Placental epithelial cell (primary cell): Measurements from ENCODE around the gene TRIM56. TPM values are rescaled to one million over a fixed set of nuclear protein-coding genes. Genes with fewer than 3 reads are reported as not detected.

Source experiments
- total RNA-seq: library from RNA; depleted of rRNA; stranded (reverse); fragments of >200 nt; gene quantifications from 2 replicates; pipeline ENCODE4 v1.2.3, GENCODE V29; 2012

TRIM56 gene, protein sequence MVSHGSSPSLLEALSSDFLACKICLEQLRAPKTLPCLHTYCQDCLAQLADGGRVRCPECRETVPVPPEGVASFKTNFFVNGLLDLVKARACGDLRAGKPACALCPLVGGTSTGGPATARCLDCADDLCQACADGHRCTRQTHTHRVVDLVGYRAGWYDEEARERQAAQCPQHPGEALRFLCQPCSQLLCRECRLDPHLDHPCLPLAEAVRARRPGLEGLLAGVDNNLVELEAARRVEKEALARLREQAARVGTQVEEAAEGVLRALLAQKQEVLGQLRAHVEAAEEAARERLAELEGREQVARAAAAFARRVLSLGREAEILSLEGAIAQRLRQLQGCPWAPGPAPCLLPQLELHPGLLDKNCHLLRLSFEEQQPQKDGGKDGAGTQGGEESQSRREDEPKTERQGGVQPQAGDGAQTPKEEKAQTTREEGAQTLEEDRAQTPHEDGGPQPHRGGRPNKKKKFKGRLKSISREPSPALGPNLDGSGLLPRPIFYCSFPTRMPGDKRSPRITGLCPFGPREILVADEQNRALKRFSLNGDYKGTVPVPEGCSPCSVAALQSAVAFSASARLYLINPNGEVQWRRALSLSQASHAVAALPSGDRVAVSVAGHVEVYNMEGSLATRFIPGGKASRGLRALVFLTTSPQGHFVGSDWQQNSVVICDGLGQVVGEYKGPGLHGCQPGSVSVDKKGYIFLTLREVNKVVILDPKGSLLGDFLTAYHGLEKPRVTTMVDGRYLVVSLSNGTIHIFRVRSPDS
- 19.6 and 28.6 TPM in 2 replicates for total RNA-seq

DNA sequence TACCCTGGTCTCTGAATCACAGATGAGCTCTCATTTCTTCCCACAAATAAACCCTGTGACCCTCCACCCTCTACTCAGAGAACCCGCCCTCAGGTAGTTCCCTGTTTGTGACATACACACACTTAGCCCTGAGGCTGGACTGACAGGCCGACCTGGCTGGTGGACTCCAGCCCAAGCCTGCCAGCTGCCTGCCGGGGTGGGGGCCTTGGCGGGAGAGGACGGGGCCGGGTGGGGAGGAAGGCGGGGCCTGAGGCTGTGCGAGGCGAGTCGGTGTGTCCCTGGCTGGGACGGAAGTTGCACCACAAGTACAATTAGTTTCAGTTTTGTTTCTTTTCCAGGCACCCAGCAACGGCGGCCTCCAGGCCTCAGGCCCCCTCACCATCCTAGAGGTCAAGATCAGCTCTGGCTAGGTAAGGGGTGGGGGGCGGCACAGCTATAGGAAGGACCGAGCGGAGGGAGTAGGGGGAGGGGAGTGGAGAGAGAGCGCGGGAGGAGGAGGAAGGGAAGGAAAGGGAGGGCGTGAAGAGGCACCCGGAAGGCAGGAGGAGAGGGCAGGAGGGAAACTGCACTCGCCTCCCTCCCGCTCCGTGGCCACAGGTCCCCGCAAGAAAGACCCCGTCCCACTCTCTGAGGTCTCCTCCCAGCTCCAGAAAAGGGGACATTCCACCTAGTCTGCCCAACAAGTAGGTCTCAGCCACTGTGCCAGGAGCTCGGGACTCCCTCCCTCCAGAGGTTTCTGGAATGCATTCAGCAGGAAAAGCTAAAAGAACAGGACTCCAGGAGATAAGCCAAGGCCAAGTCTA is at the start of gene TRIM56:
TRIM56 (plus strand) TSS at position 320 of the 803 bp plus-strand sequence. CDS start 1,832 bp downstream, outside the sequence.

GRCh38 chr7:101126651-101127459 is 41.6 kb downstream of the TRIM56 start, which contains the start of gene SERPINE1:
Gene SERPINE1, plus strand, starts transcription at chr7:101127104. Its CDS starts 1,290 bp downstream, at chr7:101128394.

Other genes with a start within 250 kb of the TRIM56 start
- 26.7 and 46.5 TPM in 2 replicates for gene SLC12A9, start 232.8 kb upstream of the TRIM56 start, total RNA-seq
- gene TRIP6, start 218.1 kb upstream of the TRIM56 start, total RNA-seq = 67.5 and 94.1 TPM in 2 replicates
- gene SRRT, start 210.4 kb upstream of the TRIM56 start, total RNA-seq = 39.0 and 53.0 TPM in 2 replicates
- gene UFSP1, start 195.8 kb upstream of the TRIM56 start, total RNA-seq = 9.3 and 11.0 TPM in 2 replicates
- gene ACHE, start 189.6 kb upstream of the TRIM56 start, total RNA-seq = 1.5 and 2.0 TPM in 2 replicates
- under 0.01 TPM in 1 of 2 replicates, not detected in the other for gene MUC3A, start 135.9 kb upstream of the TRIM56 start, total RNA-seq
- gene MUC12, start 115.9 kb upstream of the TRIM56 start, total RNA-seq = under 0.01 and 0.98 TPM in 2 replicates
- not detected in 2 replicates for gene MUC17, start 65.4 kb upstream of the TRIM56 start, total RNA-seq
- gene SERPINE1, start 41.6 kb downstream of the TRIM56 start, total RNA-seq = 183 and 2,094 TPM in 2 replicates
- 146 and 265 TPM in 2 replicates for gene AP1S1, start 69.0 kb downstream of the TRIM56 start, total RNA-seq
- gene VGF, start 80.1 kb downstream of the TRIM56 start, total RNA-seq = 0.39 and 0.76 TPM in 2 replicates
- not detected in 2 replicates for gene NAT16, start 94.8 kb downstream of the TRIM56 start, total RNA-seq
- gene MOGAT3, start 115.6 kb downstream of the TRIM56 start, total RNA-seq = not detected in 2 replicates
- gene PLOD3, start 132.1 kb downstream of the TRIM56 start, total RNA-seq = 39.3 and 72.7 TPM in 2 replicates
- 70.3 and 84.2 TPM in 2 replicates for gene ZNHIT1, start 132.7 kb downstream of the TRIM56 start, total RNA-seq
- gene CLDN15, start 152.3 kb downstream of the TRIM56 start, total RNA-seq = 4.9 and 5.1 TPM in 2 replicates
- 130 and 179 TPM in 2 replicates for gene FIS1, start 159.6 kb downstream of the TRIM56 start, total RNA-seq
- 20.9 and 36.1 TPM in 2 replicates for gene IFT22, start 236.3 kb downstream of the TRIM56 start, total RNA-seq